GM12878 (cell line): ENCODE measurements around the gene RDH5. TPM values are rescaled to one million over a fixed set of nuclear protein-coding genes. Genes with fewer than 3 reads are reported as not detected.
A peak's percentile ranks its signal among the peaks of the same experiment; 100 is the strongest.

Experiments used
- ATAC-seq: fragments of 200-7000 bp; cut with Tn5 transposase; 3 replicates; pipeline ENCODE4 v1.9.1; 2020; ENCODE audit warnings: mild to moderate bottlenecking, moderate library complexity
- BruUV-seq: library from RNA; stranded (reverse); fragments of 400-500 nt; replicated peaks from 2 replicates; lab custom pipeline; 2021; lab: Mats Ljungman, UMichigan
- CTCF ChIA-PET: fragments of 300-600 bp; sonication (Branson Sonifier 250); formaldehyde crosslinking; extraction: SDS; loops from one replicate; lab custom pipeline; 2021; ENCODE audit warnings: inconsistent platforms; lab: Yijun Ruan, JAX
- POLR2A ChIA-PET: fragments of 350-600 bp; formaldehyde crosslinking; extraction: SDS; loops from one replicate; lab custom pipeline; 2021; ENCODE audit warnings: inconsistent platforms; lab: Charles Lee
- RAD21 ChIA-PET: fragments of 300-600 bp; sonication (Branson Sonifier 250); formaldehyde crosslinking; loops from one replicate; lab custom pipeline; 2023; ENCODE audit warnings: antibody characterized with exemption; ENCODE audit not compliant: unreplicated experiment; lab: Charles Lee
- SMC1A ChIA-PET: fragments of 300-600 bp; sonication (Branson Sonifier 250); formaldehyde crosslinking; loops from one replicate; lab custom pipeline; 2023; ENCODE audit not compliant: unreplicated experiment, uncharacterized antibody; lab: Charles Lee
- DNase-seq: peaks from one replicate; pipeline ENCODE4 v3.0.0-alpha.2; 2011; ENCODE audit warnings: low read depth, low spot score
- FAIRE-seq: peaks from 3 replicates; lab custom pipeline; 2011; peaks lifted over from hg19 to GRCh38; lab: Jason Lieb, UNC
- H2AFZ ChIP-seq: 2 replicates; pipeline ENCODE4 v1.6.0; 2011; ENCODE audit warnings: low read depth, low read length, control low read depth; ENCODE audit not compliant: control insufficient read depth
- H3K27ac ChIP-seq: 2 replicates; pipeline ENCODE4 v1.5.1; 2011; ENCODE audit warnings: control low read depth; ENCODE audit not compliant: control insufficient read depth, insufficient read depth
- H3K27me3 ChIP-seq, 2 experiments: replicated peaks in 1 of 2; 2 replicates each; pipeline versions ENCODE4 v1.6.0 to v1.6.1; 2011; ENCODE audit warnings: low read length in 1 of 2; ENCODE audit not compliant: control insufficient read depth in 2 of 2, insufficient read depth in 2 of 2
- H3K36me3 ChIP-seq, 2 experiments: 2 replicates each; pipeline ENCODE4 v1.5.1; 2011; ENCODE audit warnings: low read length in 1 of 2; ENCODE audit not compliant: control insufficient read depth in 2 of 2, insufficient read depth in 2 of 2
- H3K4me1 ChIP-seq: 2 replicates; pipeline ENCODE4 v1.6.1; 2011; ENCODE audit warnings: mild to moderate bottlenecking, low read length, moderate library complexity, mixed read lengths; ENCODE audit not compliant: control insufficient read depth, insufficient read depth
- H3K4me2 ChIP-seq: 2 replicates; pipeline ENCODE4 v1.6.0; 2011; ENCODE audit warnings: control low read depth; ENCODE audit not compliant: control insufficient read depth, insufficient read depth
- H3K4me3 ChIP-seq: fragments of 200-600 bp; sonication (generic); 2 replicates; pipeline ENCODE4 v1.5.1; 2016
- H3K79me2 ChIP-seq: 2 replicates; pipeline ENCODE4 v1.6.0; 2011; ENCODE audit warnings: low read length; ENCODE audit not compliant: control insufficient read depth, insufficient read depth
- H3K9ac ChIP-seq: 2 replicates; pipeline ENCODE4 v1.8.0; 2011; ENCODE audit warnings: low read length, control low read depth, mixed read lengths; ENCODE audit not compliant: control insufficient read depth, insufficient read depth
- H3K9me3 ChIP-seq: replicated peaks from 3 replicates; pipeline ENCODE4 v1.5.1; 2011; ENCODE audit warnings: mild to moderate bottlenecking, low read length; ENCODE audit not compliant: control insufficient read depth, insufficient read depth
- H4K20me1 ChIP-seq: 2 replicates; pipeline ENCODE4 v1.6.0; 2011; ENCODE audit not compliant: control insufficient read depth, insufficient read depth
- CBX3 ChIP-seq: fragments of 200-600 bp; sonication (generic); IDR thresholded peaks from 2 replicates; pipeline ENCODE4 v1.6.1; 2016; ENCODE audit warnings: low read depth, borderline replicate concordance
- MEF2B ChIP-seq: fragments of 450-650 bp; IDR thresholded peaks from 2 replicates; pipeline ENCODE4 v1.6.1; 2018; ENCODE audit warnings: mild to moderate bottlenecking, moderate library complexity; ENCODE audit not compliant: partially characterized antibody, poor library complexity, severe bottlenecking
- WGBS: methylation state at CpG from one replicate; pipeline ENCODE4 v1.1.6; 2016; ENCODE audit warnings: low lambda C conversion rate; ENCODE audit not compliant: insufficient replicate concordance, insufficient coverage; ENCODE audit errors: missing lambda C conversion rate; 5-methylcytosine and 5-hydroxymethylcytosine counted together
- in situ Hi-C: fragments of 300-500 bp; cut with MboI; formaldehyde crosslinking; loops from 9 replicates; pipeline ENCODE4 v1.14.3; 2018; ENCODE audit warnings: mixed read lengths
- intact Hi-C: fragments of 100-400 bp; cut with micrococcal nuclease; formaldehyde crosslinking; loops from one replicate; pipeline ENCODE4 v1.14.2; 2022; ENCODE audit not compliant: unreplicated experiment
- polyA plus RNA-seq, 11 experiments: library from polyadenylated mRNA; depleted of rRNA in 4 of 11; unstranded in 6 of 11; stranded (reverse) in 5 of 11; fragments of >200 nt; fragmentation: Nextera tagmentation in 4 of 11; fragmentation: Illumina TruSeq in 1 of 11; extraction: Ambion mirVana in 4 of 11; extraction: Trizol in 1 of 11; gene quantifications; 1 replicate in 1 of 11; 2 replicates in 10 of 11; pipeline versions ENCODE4 v1.2.1 to v1.2.3, GENCODE V29; 2011 to 2016; ENCODE audit warnings: inconsistent platforms in 2 of 11, missing spikeins in 2 of 11, low read depth in 1 of 11
- total RNA-seq, 4 experiments: library from RNA; depleted of rRNA in 3 of 4; stranded (reverse); fragments of >200 nt in 3 of 4; fragmentation: Illumina TruSeq in 1 of 4; extraction: Trizol in 1 of 4; gene quantifications; 2 replicates each; pipeline versions ENCODE4 v1.2.1 to v1.2.3, GENCODE V29; 2013 to 2021

Gene RDH5
- total and polyA plus RNA-seq, 10 of the 15 experiments (the other 5 are each of a cell fraction or from before 2014, with no cell fraction given) = 2.6 to 11.6 (median 7.3) TPM

DNA sequence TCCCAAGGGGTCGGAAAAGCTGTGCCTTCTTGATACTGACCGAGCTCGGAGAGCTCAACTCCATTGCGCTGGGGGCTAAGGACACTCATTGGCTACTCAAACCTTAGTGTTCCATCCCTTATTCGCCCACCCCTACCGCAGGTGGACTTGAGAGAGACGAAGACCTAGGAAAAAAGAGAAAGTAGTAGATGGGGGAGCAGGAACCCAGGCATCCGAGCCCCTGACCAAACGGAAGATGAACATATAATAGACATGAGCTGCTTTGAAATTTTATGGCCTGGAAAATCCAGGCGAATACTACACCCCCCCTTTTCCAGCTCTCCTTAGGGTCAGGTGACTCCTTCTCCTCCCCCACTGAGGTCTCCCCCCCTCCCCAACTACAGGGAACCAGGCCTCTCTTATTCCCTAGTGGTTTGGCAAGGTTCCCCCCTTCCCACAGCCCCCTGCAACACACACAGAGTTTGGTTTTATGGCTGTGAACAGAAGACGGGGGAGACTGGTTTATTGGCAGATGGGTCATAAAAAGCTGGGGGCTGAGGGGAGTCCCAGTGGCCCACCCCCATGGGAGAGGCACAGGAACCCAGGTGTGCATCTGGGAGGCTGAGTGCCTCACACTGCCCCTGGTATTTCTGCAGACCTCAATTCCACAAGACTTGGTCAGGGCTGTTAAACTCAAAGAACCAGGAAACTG is 24.3 kb downstream of the RDH5 start:
- peak; percentile 10 for TF ChIP-seq MEF2B
- TF ChIP-seq CBX3 = no peak
- intact Hi-C loops = no loop called here
- Histone ChIP-seq H3K27me3 (no peaks in the 10 kb centered on the region), H3K4me1 (peaks cover 5% of the 10 kb centered on the region), H3K9me3 (no peaks in the 10 kb centered on the region), H3K9ac (peak overlapping the region; percentile 18; the same call in 1 of the 2 replicates), H3K27ac (no peak overlapping the region), H3K36me3 (peaks cover 2 to 3% of the 10 kb centered on the region in 2 experiments; a peak in 2 of 4 replicates), H4K20me1 (no peaks in the 10 kb centered on the region), H3K4me3 (peak overlapping the region; percentile 79), H2AFZ (no peak overlapping the region; the same call in 1 of the 2 replicates), H3K79me2 (peaks cover 2% of the 10 kb centered on the region), H3K4me2 (peak overlapping the region; percentile 71)
- FAIRE-seq = no peak
- ChIA-PET SMC1A (interaction anchor here (0.6 to 4.4 kb wide), 16 partner anchors 9 to 296 kb away, joined by 3 to 21 read pairs (median 4); partner anchors contain the start of genes DNAJC14, ORMDL2, RAB5B and SARNP), RAD21 (interaction anchor here (0.6 to 2.9 kb wide), 17 partner anchors 15 to 375 kb away, joined by 3 to 12 read pairs (median 4); partner anchors contain the start of genes CD63, DNAJC14, ORMDL2 and PYM1), CTCF (interaction anchor here (0.5 to 5.0 kb wide), 18 partner anchors 14 to 293 kb away, joined by 3 to 32 read pairs (median 4); partner anchors contain the start of genes CD63, DNAJC14, ORMDL2 and PYM1), POLR2A (interaction anchor here (0.6 to 5.7 kb wide), 16 partner anchors 10 to 477 kb away, joined by 3 to 38 read pairs (median 4); partner anchors contain the start of genes CD63, DNAJC14, ORMDL2 and PYM1)
- 24% methylated on average over 11 of the region's 11 CpGs for WGBS
- DNase-seq = no peak
- in situ Hi-C loops = no loop called here
- BruUV-seq = TSS peak; percentile 49
- ATAC-seq = peak; percentile 2; the same call in 1 of the 3 replicates
